ENCODE data around the gene ARHGEF33.

DNA sequence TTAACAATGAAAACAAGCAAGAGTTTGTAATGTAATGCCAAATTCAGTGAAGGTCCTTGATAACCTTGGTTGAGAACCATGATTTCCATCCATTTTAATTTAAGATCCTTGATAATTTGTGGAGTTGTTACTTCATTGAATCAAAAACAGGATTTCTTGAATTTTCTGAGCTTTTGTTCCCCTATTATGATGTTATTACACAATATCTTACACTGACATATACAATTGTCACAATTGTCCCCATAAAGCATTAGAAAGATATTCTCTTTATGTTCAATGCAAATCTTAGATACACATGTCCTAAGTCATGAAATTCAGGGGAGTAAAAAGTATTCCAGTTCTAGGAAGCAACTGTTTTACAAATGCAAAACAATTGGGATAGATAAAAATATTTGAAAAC lies 83.6 kb downstream of the ARHGEF33 start:
- TF ChIP-seq, protein P1, sequence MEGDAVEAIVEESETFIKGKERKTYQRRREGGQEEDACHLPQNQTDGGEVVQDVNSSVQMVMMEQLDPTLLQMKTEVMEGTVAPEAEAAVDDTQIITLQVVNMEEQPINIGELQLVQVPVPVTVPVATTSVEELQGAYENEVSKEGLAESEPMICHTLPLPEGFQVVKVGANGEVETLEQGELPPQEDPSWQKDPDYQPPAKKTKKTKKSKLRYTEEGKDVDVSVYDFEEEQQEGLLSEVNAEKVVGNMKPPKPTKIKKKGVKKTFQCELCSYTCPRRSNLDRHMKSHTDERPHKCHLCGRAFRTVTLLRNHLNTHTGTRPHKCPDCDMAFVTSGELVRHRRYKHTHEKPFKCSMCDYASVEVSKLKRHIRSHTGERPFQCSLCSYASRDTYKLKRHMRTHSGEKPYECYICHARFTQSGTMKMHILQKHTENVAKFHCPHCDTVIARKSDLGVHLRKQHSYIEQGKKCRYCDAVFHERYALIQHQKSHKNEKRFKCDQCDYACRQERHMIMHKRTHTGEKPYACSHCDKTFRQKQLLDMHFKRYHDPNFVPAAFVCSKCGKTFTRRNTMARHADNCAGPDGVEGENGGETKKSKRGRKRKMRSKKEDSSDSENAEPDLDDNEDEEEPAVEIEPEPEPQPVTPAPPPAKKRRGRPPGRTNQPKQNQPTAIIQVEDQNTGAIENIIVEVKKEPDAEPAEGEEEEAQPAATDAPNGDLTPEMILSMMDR (conservative IDR thresholded peaks at IDR 0.05; ENCODE audit: low read depth, low read length) = no peak
- TF ChIP-seq EZH2phosphoT487 (IDR thresholded peaks at IDR 0.05; ENCODE audit: borderline replicate concordance, low read length) = no peak
- no peak for TF ChIP-seq EZH2 (IDR thresholded peaks at IDR 0.05; ENCODE audit: low read length, unreplicated experiment)

Measured in PC-3 (cell line).